ENCODE measurements around the gene CYP2B6.

The CYP2B6 gene

GRCh38 chr19:40990972-40991381 lies at the start of gene CYP2B6:
TSS of gene CYP2B6 (plus strand) at chr19:40991282. CDS start at chr19:40991306, 24 bp downstream.
- Histone ChIP-seq H3K4me3 (no peak within 1 kb of the TSS), H3K27ac (no peak within 1 kb of the TSS)
- no peak for TF ChIP-seq CTCF (IDR thresholded peaks at IDR 0.05)
- no peak for DNase-seq (ENCODE audit: low spot score)

GRCh38 chr19:40941481-40942219 lies 49.4 kb upstream of the CYP2B6 start:
- TF ChIP-seq CTCF (IDR thresholded peaks at IDR 0.05), result no peak
- no peak for DNase-seq (ENCODE audit: low spot score)
- Histone ChIP-seq H3K4me3 (no peak overlapping the region), H3K27ac (no peak overlapping the region)

- Histone ChIP-seq H3K4me3 (no peak overlapping the region), H3K27ac (no peak overlapping the region)
- no peak for TF ChIP-seq CTCF (IDR thresholded peaks at IDR 0.05)
- no peak for DNase-seq (ENCODE audit: low spot score)
Measured at GRCh38 chr19:40945645-40946044, 45.4 kb upstream of the CYP2B6 start.

- TF ChIP-seq CTCF (IDR thresholded peaks at IDR 0.05), result no peak
- no peak for DNase-seq (ENCODE audit: low spot score)
- H3K27ac ChIP-seq, result no peak overlapping the region
- no peak overlapping the region for H3K4me3 ChIP-seq
Measured at GRCh38 chr19:40947114-40947513, 44.0 kb upstream of the CYP2B6 start.

GRCh38 chr19:40947573-40947972 lies 43.5 kb upstream of the CYP2B6 start:
- no peak for DNase-seq (ENCODE audit: low spot score)
- Histone ChIP-seq H3K4me3 (no peak overlapping the region), H3K27ac (no peak overlapping the region)
- TF ChIP-seq CTCF (IDR thresholded peaks at IDR 0.05), result no peak

- TF ChIP-seq CTCF (IDR thresholded peaks at IDR 0.05), result no peak
- no peak overlapping the region for H3K4me3 ChIP-seq
- DNase-seq (ENCODE audit: low spot score), result no peak
- H3K27ac ChIP-seq, result no peak overlapping the region
Measured at GRCh38 chr19:40948580-40949299, 42.3 kb upstream of the CYP2B6 start.

- Histone ChIP-seq H3K4me3 (no peak overlapping the region), H3K27ac (no peak overlapping the region)
- no peak for TF ChIP-seq CTCF (IDR thresholded peaks at IDR 0.05)
- DNase-seq (ENCODE audit: low spot score), result no peak
Measured at GRCh38 chr19:40954573-40954972, 36.5 kb upstream of the CYP2B6 start.

All from coronary artery (tissue), 2 donors.